Thyroid gland (tissue), 4 donors: Measurements from ENCODE around the gene GRIN2A. TPM values are rescaled to one million over a fixed set of nuclear protein-coding genes. Genes with fewer than 3 reads are reported as not detected.

ENCODE experiments used
- DNase-seq, 2 donors: peaks; one replicate each; pipeline ENCODE4 v3.0.0-alpha.2; 2019
- H3K27ac ChIP-seq, 3 donors: fragments of 200-600 bp; sonication (generic); 1 replicate in 2 of 3; 2 replicates in 1 of 3; pipeline ENCODE4 v1.5.1; 2016 to 2019; ENCODE audit warnings: mild to moderate bottlenecking in 1 of 3, moderate library complexity in 1 of 3
- H3K27me3 ChIP-seq: fragments of 200-600 bp; sonication (generic); one replicate; pipeline ENCODE4 v1.5.1; 2019
- H3K36me3 ChIP-seq, 2 donors: fragments of 200-600 bp; sonication (generic); one replicate each; pipeline ENCODE4 v1.5.1; 2016 to 2019
- H3K4me1 ChIP-seq, 2 donors: fragments of 200-600 bp; sonication (generic); one replicate each; pipeline ENCODE4 v1.5.1; 2017 to 2019
- H3K4me3 ChIP-seq, 3 donors: fragments of 200-600 bp; sonication (generic); replicated peaks in 1 of 3; 1 replicate in 2 of 3; 2 replicates in 1 of 3; pipeline ENCODE4 v1.5.1; 2016; ENCODE audit warnings: mild to moderate bottlenecking in 1 of 3
- H3K9me3 ChIP-seq: fragments of 200-600 bp; sonication (generic); one replicate; pipeline ENCODE4 v1.5.1; 2017
- POLR2A ChIP-seq, 2 donors: fragments of 450-650 bp; IDR thresholded peaks; one replicate each; pipeline ENCODE4 v1.6.1; 2017; ENCODE audit warnings: antibody characterized with exemption in 2 of 2, mild to moderate bottlenecking in 2 of 2, moderate library complexity in 1 of 2
- WGBS, 2 donors: methylation state at CpG; one replicate each; pipeline ENCODE4 v1.1.5; 2017; 5-methylcytosine and 5-hydroxymethylcytosine counted together
- intact Hi-C: fragments of 100-400 bp; cut with DNase I; formaldehyde crosslinking; loops from one replicate; pipeline ENCODE4 v1.15.1; 2023
- total RNA-seq, 4 donors: library from RNA; depleted of rRNA; stranded (reverse); fragments of >200 nt; gene quantifications; one replicate each; pipeline ENCODE4 v1.2.3, GENCODE V29; 2016
- TF ChIP-seq, protein P1 (sequence below), 6 experiments: fragments of 200-600 bp in 3 of 6; fragments of 450-650 bp in 3 of 6; sonication (generic) in 3 of 6; IDR thresholded peaks; one replicate each; pipeline ENCODE4 v1.5.1; 2016 to 2019; ENCODE audit warnings: antibody characterized with exemption in 6 of 6, mild to moderate bottlenecking in 2 of 6, inconsistent platforms in 1 of 6, moderate library complexity in 1 of 6

GRIN2A gene
- total RNA-seq, 4 donors from 2014 or later: 0.11 to 1.3 (median 0.53) TPM

DNA sequence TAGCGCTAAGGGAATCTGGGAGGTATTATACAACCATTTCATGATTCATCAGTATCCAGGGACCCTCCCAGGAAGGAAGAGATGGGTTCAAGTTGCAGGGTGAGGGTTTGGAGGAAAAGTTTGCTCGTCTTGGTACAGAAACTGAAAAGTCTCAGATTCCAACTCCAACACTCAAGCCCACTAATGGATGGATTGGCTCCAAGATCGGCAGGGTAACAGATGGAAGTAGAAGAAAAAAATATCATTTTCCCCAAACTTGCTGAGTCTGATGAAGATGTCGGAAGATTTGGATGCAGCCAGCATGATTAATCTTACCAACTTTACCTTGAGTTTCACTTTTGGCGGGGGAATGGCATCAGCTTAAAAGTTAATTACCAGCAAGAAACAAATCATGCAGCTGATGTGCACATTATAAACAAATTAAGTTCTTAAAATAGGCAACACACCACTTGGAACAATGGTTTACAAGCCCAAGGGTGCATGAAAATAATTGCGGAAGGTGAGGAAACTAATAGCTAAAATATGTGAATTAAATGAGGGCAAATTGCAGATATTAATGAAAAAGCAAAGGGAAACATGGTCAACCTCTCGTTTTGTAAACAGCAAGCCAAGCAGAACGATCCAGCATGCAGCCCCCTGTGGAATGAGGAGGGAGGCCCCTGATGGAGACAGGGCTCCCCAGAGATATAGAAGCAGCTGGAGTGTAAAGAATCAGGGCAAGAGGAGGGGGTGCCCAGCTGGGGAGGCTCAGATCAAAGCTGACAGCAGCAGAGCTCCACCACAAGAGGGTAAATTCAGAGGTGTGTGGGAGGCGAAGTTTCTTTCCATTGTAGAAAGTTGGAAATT, 44.1 kb upstream of the GRIN2A start:
- no peak for DNase-seq
- Histone ChIP-seq H3K4me1 (no peaks in the 10 kb centered on the region), H3K4me3 (no peak overlapping the region), H3K27me3 (no peaks in the 10 kb centered on the region), H3K9me3 (no peaks in the 10 kb centered on the region), H3K36me3 (no peaks in the 10 kb centered on the region), H3K27ac (no peak overlapping the region)
- no peak for TF ChIP-seq POLR2A (IDR thresholded peaks at IDR 0.05)
- TF ChIP-seq, protein P1, sequence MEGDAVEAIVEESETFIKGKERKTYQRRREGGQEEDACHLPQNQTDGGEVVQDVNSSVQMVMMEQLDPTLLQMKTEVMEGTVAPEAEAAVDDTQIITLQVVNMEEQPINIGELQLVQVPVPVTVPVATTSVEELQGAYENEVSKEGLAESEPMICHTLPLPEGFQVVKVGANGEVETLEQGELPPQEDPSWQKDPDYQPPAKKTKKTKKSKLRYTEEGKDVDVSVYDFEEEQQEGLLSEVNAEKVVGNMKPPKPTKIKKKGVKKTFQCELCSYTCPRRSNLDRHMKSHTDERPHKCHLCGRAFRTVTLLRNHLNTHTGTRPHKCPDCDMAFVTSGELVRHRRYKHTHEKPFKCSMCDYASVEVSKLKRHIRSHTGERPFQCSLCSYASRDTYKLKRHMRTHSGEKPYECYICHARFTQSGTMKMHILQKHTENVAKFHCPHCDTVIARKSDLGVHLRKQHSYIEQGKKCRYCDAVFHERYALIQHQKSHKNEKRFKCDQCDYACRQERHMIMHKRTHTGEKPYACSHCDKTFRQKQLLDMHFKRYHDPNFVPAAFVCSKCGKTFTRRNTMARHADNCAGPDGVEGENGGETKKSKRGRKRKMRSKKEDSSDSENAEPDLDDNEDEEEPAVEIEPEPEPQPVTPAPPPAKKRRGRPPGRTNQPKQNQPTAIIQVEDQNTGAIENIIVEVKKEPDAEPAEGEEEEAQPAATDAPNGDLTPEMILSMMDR (IDR thresholded peaks at IDR 0.05): no peak
- intact Hi-C loops: no loop called here
- WGBS, 2 donors: 65 to 71% methylated on average over 9 of the region's 9 CpGs

DNA sequence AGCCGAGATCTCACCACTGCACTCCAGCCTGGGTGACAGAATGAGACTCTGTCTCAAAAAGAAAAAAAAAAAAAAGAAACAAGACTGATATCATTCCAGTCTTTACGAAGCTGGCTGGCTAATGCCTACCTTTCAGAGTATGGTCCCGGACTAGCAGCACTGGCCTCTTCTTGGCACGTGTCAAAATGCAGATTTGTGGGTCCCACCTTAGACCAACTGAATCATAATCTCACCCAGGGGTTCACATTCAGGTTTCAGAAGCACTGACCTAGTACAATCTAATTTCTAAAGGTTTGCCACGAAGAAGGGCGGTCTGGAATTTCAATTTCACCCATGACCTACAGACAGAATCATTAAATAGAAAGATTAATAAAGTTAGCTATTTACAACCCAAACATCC, 43.4 kb upstream of the GRIN2A start:
- Histone ChIP-seq H3K27me3 (no peaks in the 10 kb centered on the region), H3K4me3 (no peak overlapping the region), H3K4me1 (no peaks in the 10 kb centered on the region), H3K27ac (no peak overlapping the region), H3K36me3 (no peaks in the 10 kb centered on the region), H3K9me3 (no peaks in the 10 kb centered on the region)
- no peak for DNase-seq
- intact Hi-C loops: no loop called here
- TF ChIP-seq, protein P1 (IDR thresholded peaks at IDR 0.05): no peak
- no peak for TF ChIP-seq POLR2A (IDR thresholded peaks at IDR 0.05)
- 82 to 88% methylated on average over 6 of the region's 6 CpGs for WGBS, 2 donors

DNA sequence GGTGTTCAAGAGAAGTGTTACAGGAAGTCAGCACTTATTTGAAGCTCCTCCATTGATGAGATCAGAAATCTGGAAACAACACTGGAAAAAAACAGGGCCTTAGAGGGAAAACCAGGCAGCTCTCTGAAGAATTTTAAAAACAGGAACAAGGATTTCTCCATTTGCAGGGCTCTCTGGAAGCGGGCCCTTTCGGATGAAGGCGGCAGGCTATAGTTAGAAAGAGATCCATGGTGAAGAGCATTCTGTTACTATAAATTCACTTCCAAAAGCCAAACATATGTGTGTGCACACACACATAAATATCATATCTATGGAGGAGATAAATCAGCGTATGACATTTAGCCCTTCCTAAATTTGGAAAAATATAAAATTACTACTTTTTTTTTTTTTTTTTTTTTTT, 42.6 kb upstream of the GRIN2A start:
- H3K27me3 ChIP-seq: no peaks in the 10 kb centered on the region
- no peaks in the 10 kb centered on the region for H3K36me3 ChIP-seq
- DNase-seq: no peak
- H3K4me1 ChIP-seq: no peaks in the 10 kb centered on the region
- 90 to 94% methylated on average over 4 of the region's 4 CpGs for WGBS, 2 donors
- no peak overlapping the region for H3K4me3 ChIP-seq
- H3K27ac ChIP-seq: no peak overlapping the region
- no peaks in the 10 kb centered on the region for H3K9me3 ChIP-seq
- intact Hi-C loops: no loop called here
- TF ChIP-seq, protein P1 (IDR thresholded peaks at IDR 0.05): no peak
- TF ChIP-seq POLR2A (IDR thresholded peaks at IDR 0.05): no peak

DNA sequence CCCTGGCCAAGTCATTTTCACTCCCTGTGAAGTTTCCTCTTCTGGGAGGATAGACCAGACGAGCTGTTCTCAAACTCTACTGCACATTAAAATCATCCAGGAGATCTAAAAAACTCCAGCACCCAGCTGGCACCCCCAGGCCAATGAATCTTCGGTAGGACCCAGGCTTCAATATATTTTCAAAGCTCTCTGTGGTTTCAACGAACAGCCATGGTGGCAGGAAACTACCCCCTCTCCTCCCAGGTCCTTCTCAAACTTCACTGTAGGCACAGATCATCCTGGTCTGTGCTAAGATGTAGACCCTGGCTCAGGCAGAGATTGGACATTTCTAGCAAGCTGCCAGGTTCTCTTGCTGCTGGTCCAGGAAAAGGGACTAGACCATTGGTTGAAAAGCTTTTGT, 38.7 kb upstream of the GRIN2A start:
- no peak overlapping the region for H3K4me3 ChIP-seq
- intact Hi-C loops: no loop called here
- H3K4me1 ChIP-seq: no peaks in the 10 kb centered on the region
- no peak for DNase-seq
- 67 to 77% methylated on average over 3 of the region's 3 CpGs for WGBS, 2 donors
- no peaks in the 10 kb centered on the region for H3K36me3 ChIP-seq
- H3K27ac ChIP-seq: no peak overlapping the region
- TF ChIP-seq, protein P1 (IDR thresholded peaks at IDR 0.05): no peak
- TF ChIP-seq POLR2A (IDR thresholded peaks at IDR 0.05): no peak
- no peaks in the 10 kb centered on the region for H3K9me3 ChIP-seq
- H3K27me3 ChIP-seq: no peaks in the 10 kb centered on the region

DNA sequence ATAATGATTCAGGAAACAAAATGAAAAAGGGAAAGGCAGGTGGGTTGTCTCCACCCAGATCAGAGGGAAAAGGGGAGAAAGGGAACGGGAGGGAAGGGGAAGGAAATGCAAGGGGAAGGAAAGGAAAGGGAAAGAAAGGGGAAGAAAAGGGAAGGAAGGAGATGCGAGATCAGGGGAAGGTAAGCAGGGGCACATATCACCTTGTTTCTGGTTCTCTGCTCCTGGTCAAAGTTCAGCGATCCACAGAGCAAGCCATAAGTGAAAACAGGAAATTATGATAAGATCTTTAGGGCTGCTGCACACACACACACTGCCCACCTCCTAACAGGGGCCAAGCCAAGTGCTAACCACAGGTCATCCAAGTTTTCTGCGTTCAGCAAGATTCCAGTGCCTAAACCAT, 37.5 kb upstream of the GRIN2A start:
- H3K4me3 ChIP-seq: no peak overlapping the region
- no peaks in the 10 kb centered on the region for H3K36me3 ChIP-seq
- DNase-seq: no peak
- no peaks in the 10 kb centered on the region for H3K27me3 ChIP-seq
- WGBS, 2 donors: 41 to 44% methylated on average over 4 of the region's 4 CpGs
- intact Hi-C loops: no loop called here
- no peaks in the 10 kb centered on the region for H3K9me3 ChIP-seq
- TF ChIP-seq POLR2A (IDR thresholded peaks at IDR 0.05): no peak
- TF ChIP-seq, protein P1 (IDR thresholded peaks at IDR 0.05): no peak
- no peak overlapping the region for H3K27ac ChIP-seq
- H3K4me1 ChIP-seq: no peaks in the 10 kb centered on the region
